Neuron (in vitro differentiated cells): ENCODE data around the gene PPP2R2C.

Source experiments
- H2AFZ ChIP-seq: one replicate; pipeline ENCODE4 v1.6.1; 2013; ENCODE audit warnings: low read depth, mild to moderate bottlenecking, inconsistent platforms, low read length, moderate library complexity
- H3K27me3 ChIP-seq: one replicate; pipeline ENCODE4 v1.6.1; 2013; ENCODE audit warnings: low read length; ENCODE audit not compliant: insufficient read depth
- H3K36me3 ChIP-seq: one replicate; pipeline ENCODE4 v1.6.1; 2013; ENCODE audit warnings: low read length; ENCODE audit not compliant: insufficient read depth
- H3K4me1 ChIP-seq: one replicate; pipeline ENCODE4 v1.6.1; 2013; ENCODE audit warnings: low read length; ENCODE audit not compliant: insufficient read depth
- H3K4me3 ChIP-seq: 2 replicates; pipeline ENCODE4 v1.5.1; 2013; ENCODE audit warnings: mild to moderate bottlenecking, low read length, moderate library complexity
- H3K9me3 ChIP-seq: one replicate; pipeline ENCODE4 v1.6.1; 2013; ENCODE audit warnings: low read length

PPP2R2C gene

DNA sequence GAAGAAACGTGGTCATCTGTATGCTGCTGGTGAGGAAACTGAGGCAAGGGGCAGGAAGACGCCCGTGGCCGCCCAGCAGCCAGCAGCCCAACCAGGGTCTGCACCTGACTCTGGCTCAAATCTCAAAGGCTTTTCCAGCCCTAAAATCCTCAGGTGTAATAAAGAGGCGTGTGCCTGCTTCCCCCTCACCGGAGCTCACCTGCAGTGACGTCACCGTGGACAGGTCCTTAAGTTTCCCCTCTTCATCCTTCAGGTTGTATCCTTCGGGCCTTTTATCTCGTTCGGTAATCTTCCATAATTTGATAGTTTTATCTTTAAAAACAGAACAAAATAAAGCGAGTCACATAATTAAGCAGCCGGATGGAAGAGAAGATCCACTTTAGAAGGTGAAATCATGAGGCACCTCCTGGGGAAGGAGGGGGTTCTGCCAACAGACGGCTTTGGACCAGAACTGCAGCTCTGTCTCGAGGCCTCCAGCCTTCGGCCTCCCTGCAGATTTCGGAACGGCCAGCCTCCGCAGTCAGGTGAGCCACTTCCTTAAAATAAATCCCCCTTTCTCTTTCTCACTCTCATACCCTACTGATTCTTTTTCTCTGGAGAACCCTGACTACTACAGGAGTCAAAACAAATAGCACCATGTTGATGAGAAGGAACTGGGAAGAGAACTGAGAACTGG is 96.7 kb downstream of the PPP2R2C start:
- H3K9me3 ChIP-seq = no peaks in the 10 kb centered on the region
- H3K36me3 ChIP-seq = no peaks in the 10 kb centered on the region
- H3K27me3 ChIP-seq = peaks cover 40% of the 10 kb centered on the region
- H3K4me1 ChIP-seq = no peaks in the 10 kb centered on the region
- no peak overlapping the region for H2AFZ ChIP-seq
- H3K4me3 ChIP-seq = no peak overlapping the region

DNA sequence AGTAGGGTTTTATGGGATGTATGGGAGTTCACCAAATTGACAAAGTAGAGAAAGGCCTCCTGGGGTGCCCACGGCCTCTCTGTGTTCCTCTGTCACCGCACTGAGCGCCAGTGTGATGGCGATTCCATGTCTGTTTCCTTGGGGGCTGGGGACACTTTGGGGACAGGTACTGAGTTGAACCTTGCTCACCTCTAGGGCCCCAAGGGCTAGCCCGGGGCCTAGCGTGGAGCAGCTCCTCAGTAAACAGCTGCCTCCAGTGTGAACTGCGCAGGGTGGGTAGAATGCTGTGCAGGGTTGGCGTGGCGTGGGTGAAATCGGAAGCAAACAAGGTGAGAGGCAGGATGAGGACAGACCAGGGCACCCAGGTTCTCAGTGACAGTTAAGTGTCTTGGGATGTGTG is 97.8 kb downstream of the PPP2R2C start:
- no peaks in the 10 kb centered on the region for H3K4me1 ChIP-seq
- H3K36me3 ChIP-seq = no peaks in the 10 kb centered on the region
- H3K27me3 ChIP-seq = peaks cover 39% of the 10 kb centered on the region
- no peak overlapping the region for H2AFZ ChIP-seq
- no peaks in the 10 kb centered on the region for H3K9me3 ChIP-seq
- no peak overlapping the region for H3K4me3 ChIP-seq

DNA sequence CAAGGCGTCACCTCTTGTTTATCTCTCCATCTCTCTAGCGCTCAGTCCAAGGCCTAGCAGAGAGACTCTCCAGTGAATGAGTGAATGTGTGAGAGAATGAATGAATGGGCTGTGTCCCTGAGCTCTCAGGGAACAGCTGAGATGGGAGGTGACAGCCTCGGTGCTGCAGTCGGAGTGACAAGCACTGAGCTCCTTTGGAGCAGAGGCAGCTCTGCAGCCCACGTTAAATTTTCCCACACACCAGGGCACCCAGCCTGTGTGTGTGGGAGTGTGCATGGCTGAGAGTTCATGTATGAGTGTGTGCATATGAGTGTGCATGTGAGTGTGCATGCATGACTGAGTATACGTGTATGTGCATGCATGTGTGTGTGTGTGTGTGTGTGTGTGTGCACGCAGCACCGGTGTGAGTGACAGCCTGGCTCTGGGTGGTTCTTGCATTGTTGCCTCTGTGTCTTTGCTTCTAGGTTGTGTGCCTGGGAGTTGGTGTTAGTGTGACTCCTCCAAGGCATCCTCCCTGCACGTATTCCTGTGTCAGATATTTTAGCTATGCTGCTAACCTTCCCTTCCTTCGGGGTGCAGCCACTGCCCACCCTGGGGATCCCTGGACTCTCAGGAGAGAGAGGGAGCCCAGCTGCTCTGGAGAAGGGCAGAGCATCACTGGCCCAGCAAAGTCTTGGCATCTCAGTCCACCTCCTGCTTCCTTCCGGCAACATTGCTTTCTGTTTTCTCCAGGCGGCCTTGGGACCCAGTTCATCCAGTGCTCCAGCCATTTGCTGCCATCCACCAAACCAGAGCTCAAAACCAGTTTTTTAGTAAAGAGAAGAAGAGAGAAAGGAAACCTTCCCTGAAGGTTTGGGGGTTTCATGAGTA is 98.6 kb downstream of the PPP2R2C start:
- H3K36me3 ChIP-seq = no peaks in the 10 kb centered on the region
- H3K9me3 ChIP-seq = no peaks in the 10 kb centered on the region
- H3K4me3 ChIP-seq = no peak overlapping the region
- no peaks in the 10 kb centered on the region for H3K4me1 ChIP-seq
- no peak overlapping the region for H2AFZ ChIP-seq
- H3K27me3 ChIP-seq = peaks cover 46% of the 10 kb centered on the region

DNA sequence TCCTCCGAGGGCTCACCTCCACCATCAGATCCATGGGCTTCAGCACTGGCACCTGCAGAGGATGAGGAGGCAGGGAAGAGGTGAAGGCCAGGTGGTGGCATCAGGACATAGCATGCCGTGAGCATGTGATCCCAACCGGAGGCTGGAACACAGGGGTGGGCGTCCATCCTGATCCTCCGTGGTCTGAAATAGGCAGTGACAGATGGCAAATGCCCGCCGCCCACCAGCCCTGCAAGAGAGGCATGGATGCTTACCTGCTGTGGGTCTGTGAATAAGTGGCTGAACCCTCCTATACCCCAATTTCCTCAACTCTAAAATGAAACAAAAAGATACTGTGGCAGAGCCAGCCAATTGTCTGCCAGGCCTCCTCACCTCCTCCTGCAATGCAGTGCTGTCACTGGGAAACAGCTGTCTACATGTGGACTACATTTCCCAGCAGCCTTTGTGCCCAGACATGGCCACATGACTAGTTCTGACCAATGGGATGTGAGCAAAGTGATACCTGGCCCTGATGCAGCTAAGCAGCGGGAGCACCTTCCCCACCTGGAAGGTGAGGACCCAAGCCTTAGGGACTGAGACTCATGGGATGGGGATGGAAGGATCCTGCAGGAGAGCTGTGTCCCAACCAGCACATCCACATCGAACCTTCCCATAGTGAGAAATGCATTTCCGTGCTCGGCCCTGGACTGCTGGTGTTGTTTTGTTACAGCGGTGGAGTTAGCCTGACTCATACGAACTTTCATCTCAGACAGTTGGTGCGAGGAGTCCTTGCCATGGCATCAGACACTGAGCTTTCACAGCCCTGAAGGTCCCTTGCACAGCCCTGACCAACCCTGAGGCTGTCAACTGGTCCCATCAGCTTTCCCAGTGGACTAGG is 99.5 kb downstream of the PPP2R2C start:
- no peak overlapping the region for H2AFZ ChIP-seq
- H3K36me3 ChIP-seq = no peaks in the 10 kb centered on the region
- no peaks in the 10 kb centered on the region for H3K9me3 ChIP-seq
- peaks cover 51% of the 10 kb centered on the region for H3K27me3 ChIP-seq
- no peak overlapping the region for H3K4me3 ChIP-seq
- no peaks in the 10 kb centered on the region for H3K4me1 ChIP-seq

DNA sequence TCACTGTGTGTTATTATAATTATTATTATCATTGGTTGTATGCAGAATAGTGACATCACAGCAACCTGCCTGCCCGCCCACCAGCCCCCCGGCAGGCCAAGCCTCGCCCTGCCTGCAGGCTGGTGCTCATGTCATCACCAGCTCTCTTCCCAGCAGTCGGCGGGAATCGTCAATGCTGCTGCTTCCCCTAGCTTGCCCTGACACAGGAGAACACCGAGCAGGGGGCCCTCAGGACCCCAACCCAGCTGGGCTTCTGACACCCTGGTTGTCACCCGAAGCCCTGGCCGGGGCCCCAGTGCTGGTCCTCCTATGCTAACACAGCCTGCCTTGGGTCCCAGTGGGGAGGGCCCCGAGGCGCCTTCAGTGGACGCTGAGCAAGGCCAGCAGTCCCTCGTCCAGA is 100.6 kb downstream of the PPP2R2C start:
- Histone ChIP-seq H3K4me1 (no peaks in the 10 kb centered on the region), H3K27me3 (peaks cover 57% of the 10 kb centered on the region), H3K36me3 (no peaks in the 10 kb centered on the region), H3K9me3 (no peaks in the 10 kb centered on the region), H2AFZ (no peak overlapping the region), H3K4me3 (no peak overlapping the region)

DNA sequence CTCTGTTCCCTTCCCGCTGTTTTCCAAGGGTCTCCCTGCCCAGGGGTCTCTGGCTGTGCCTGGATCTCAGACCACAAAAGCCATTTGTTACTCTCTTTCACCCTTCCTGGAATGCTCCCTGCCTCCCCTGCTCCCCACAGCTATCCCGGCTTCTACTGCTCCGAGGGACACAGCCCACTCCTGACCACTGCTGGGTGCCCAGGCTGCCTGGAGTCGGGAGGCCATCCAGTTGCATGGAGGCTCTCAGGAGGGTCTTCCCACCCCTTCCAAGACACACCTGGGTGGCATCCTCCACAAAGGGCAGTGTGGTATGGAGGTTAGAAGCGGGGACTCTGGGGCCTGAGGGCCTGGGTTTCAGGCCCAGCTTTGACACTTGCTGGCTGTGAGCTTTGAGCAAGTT is 101.1 kb downstream of the PPP2R2C start:
- H2AFZ ChIP-seq = no peak overlapping the region
- peaks cover 59% of the 10 kb centered on the region for H3K27me3 ChIP-seq
- H3K4me1 ChIP-seq = no peaks in the 10 kb centered on the region
- H3K9me3 ChIP-seq = no peaks in the 10 kb centered on the region
- no peak overlapping the region for H3K4me3 ChIP-seq
- H3K36me3 ChIP-seq = no peaks in the 10 kb centered on the region

DNA sequence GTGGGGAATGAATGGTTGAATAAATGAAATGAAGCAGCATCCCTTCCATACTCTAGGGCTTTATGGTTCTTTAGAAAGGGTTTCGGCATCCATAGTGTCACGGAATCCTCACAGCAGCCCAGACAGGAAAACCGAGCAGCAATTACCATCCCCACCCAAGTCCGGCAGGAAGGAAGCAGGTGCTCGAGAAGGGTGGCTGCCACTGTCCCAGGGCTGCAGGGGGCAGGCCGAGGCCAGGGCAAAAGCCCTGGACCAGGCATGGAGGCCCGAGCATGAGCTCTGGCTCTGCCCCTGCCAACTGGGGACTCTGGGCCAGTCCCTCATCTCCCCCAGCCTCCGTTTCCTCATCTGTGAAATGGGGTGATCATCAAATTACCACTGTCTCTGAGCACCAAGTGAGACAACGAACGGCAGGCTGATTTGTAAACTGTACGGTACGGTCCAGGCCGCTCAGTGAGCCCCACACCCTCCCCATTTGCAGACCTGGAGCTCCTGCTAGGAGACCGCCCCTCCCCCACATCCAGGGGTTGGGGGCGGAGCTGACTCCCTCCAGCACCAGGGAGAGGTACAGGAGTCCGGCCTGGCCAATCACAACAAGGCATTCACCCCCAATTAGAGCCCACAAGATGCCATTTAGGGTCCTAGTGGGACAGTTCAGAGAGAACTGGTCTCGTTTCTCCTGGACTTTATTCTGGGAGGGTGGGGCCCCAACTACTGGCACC is 102.3 kb downstream of the PPP2R2C start:
- no peaks in the 10 kb centered on the region for H3K36me3 ChIP-seq
- no peak overlapping the region for H3K4me3 ChIP-seq
- H2AFZ ChIP-seq = no peak overlapping the region
- H3K4me1 ChIP-seq = no peaks in the 10 kb centered on the region
- peaks cover 61% of the 10 kb centered on the region for H3K27me3 ChIP-seq
- no peaks in the 10 kb centered on the region for H3K9me3 ChIP-seq

DNA sequence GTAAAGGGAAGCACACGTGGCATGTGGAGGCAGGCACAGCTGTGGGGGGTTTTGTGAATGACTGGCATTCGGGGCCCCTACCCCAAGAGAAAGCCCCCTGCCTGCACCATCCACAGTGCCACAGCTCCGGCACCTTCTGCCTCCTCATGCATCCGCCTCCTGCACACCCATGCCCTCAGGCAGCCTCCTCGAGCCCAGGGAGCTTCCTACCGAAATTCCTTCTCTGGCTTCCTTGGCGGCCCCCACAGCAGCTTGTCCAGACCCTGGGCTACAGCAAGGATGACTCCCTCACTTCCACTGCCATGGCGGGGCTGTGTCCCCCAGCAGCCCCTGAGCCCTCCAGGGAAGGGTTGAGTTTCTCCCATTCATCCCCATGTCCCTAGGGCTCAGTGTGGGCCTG is 102.9 kb downstream of the PPP2R2C start:
- no peak overlapping the region for H2AFZ ChIP-seq
- H3K36me3 ChIP-seq = no peaks in the 10 kb centered on the region
- no peak overlapping the region for H3K4me3 ChIP-seq
- no peaks in the 10 kb centered on the region for H3K4me1 ChIP-seq
- peaks cover 61% of the 10 kb centered on the region for H3K27me3 ChIP-seq
- H3K9me3 ChIP-seq = no peaks in the 10 kb centered on the region

DNA sequence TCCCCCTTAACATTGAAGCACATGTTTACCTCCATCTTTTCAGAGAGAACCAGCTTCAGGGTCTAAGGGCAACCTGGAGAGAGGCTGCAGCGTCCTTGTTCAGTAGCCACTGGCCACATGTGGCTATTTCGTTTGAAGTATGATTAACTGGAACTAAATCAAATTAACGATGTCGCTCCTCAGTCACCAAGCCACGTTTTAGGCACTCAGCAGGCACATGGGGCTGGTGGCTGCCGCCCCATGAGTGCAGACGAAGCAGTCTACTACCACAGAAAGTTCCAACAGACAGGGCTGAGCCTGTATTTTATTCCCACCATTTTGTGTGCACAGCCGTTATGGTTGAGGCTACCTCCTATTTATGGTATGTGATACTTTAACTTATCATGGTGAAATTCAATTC is 103.4 kb downstream of the PPP2R2C start:
- Histone ChIP-seq H3K4me3 (no peak overlapping the region), H3K27me3 (peaks cover 57% of the 10 kb centered on the region), H2AFZ (no peak overlapping the region), H3K9me3 (no peaks in the 10 kb centered on the region), H3K36me3 (no peaks in the 10 kb centered on the region), H3K4me1 (no peaks in the 10 kb centered on the region)

DNA sequence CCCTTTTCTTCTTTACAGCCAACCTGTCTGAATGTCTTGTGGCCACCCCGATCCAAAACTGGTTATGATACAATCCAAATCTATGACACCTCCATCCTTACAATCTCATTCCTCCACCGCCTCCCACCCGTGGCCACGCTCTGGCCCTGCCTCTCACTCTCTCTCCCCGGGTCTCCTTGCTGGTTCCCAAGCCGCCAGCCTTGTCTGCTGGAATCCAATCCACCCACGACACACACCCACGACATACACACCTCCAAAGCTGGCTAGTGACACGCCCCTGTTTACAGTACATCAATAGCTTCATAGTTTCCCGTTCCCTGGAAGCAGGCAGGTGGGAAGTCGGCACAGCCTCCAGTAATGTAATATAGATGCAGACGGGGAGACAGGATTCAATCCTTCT is 103.8 kb downstream of the PPP2R2C start:
- Histone ChIP-seq H3K27me3 (peaks cover 55% of the 10 kb centered on the region), H3K36me3 (no peaks in the 10 kb centered on the region), H2AFZ (no peak overlapping the region), H3K4me1 (no peaks in the 10 kb centered on the region), H3K9me3 (no peaks in the 10 kb centered on the region), H3K4me3 (no peak overlapping the region)

DNA sequence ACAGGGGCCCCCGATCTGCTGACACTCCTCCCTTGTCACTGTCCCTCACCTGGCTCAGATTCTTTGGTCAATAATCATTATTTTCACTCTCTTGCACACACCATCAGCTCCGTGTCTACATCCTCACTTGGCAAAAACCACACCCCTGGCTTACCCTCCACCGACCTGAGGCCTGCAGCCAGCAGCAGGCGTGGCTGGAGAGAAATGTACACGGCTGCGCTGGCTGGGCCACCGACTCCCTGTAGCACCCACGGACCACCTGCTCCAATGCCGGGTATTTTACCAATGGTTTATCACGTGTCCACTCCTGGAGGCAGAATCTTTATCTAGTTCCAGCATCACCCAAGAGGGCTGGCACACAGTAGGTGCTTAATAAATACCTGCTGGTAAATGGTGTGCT is 104.3 kb downstream of the PPP2R2C start:
- no peaks in the 10 kb centered on the region for H3K36me3 ChIP-seq
- no peaks in the 10 kb centered on the region for H3K9me3 ChIP-seq
- H3K4me1 ChIP-seq = no peaks in the 10 kb centered on the region
- no peak overlapping the region for H3K4me3 ChIP-seq
- H3K27me3 ChIP-seq = peaks cover 52% of the 10 kb centered on the region
- H2AFZ ChIP-seq = no peak overlapping the region

DNA sequence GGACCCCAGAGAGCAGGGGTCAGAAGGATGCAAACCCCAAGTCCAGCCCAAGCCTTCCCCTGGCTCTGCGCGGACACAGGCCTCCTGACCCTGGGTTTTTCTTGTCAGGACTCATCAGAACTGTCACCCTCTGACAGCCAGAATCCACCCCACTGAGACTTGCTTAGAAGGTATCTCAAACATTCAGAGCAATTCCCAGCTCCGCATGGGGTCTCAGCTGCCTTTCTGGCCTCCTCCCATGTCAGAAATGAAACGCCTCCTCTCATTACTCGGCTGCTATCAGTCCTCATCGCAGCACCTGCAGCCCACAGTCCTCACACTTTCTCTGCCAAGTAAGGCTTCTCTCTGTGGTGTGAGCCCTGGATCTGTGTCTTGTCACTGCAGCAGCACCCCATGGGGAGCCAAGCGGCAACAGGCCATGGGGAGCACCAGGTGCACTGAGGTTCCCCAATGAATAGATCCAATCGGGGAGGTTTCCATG is 105.0 kb downstream of the PPP2R2C start:
- no peaks in the 10 kb centered on the region for H3K9me3 ChIP-seq
- no peak overlapping the region for H2AFZ ChIP-seq
- H3K36me3 ChIP-seq = no peaks in the 10 kb centered on the region
- H3K27me3 ChIP-seq = peaks cover 50% of the 10 kb centered on the region
- H3K4me1 ChIP-seq = no peaks in the 10 kb centered on the region
- no peak overlapping the region for H3K4me3 ChIP-seq
